ENCODE data around the gene SLC52A1. TPM values are rescaled to one million over a fixed set of nuclear protein-coding genes. Genes with fewer than 3 reads are reported as not detected.

SLC52A1 gene
- total RNA-seq (2016; rRNA removed; fragmentation: Illumina TruSeq; extraction: Trizol) (0.13 TPM in 1 of 2 replicates, not detected in the other), polyA plus RNA-seq (2011; rRNA removed) (0.03 TPM in 1 of 2 replicates, not detected in the other), polyA minus RNA-seq (2011; rRNA and poly(A)+ RNA removed; ENCODE audit: low replicate concordance) (not detected in 2 replicates), Bru-seq, nascent RNA (percentile 5 among the genes with signal in this experiment), BruChase-seq, experiment 1, labeled RNA remaining after a 6-hour chase (percentile 6 among the genes with signal in this experiment), BruChase-seq, experiment 2, labeled RNA remaining after a 2-hour chase (not detected)
- not detected in 2 replicates for total RNA-seq (2016; cell fraction: cytosol; rRNA removed; fragmentation: Illumina TruSeq; extraction: Trizol; ENCODE audit: low read depth)
- total RNA-seq (2016; cell fraction: insoluble cytoplasmic fraction; rRNA removed; fragmentation: Illumina TruSeq; extraction: Trizol), result 0.11 TPM in 1 of 2 replicates, not detected in the other
- not detected in 2 replicates for total RNA-seq (2016; cell fraction: membrane; rRNA removed; fragmentation: Illumina TruSeq; extraction: Trizol)
- 0.16 TPM in 1 of 2 replicates, not detected in the other for total RNA-seq (2016; cell fraction: nucleus; rRNA removed; fragmentation: Illumina TruSeq; extraction: Trizol)
- 0.03 TPM in 1 of 2 replicates, not detected in the other for polyA plus RNA-seq (2011; cell fraction: cytosol; rRNA removed)
- polyA plus RNA-seq (2011; cell fraction: nucleus; rRNA removed), result 0.10 and 0.11 TPM in 2 replicates
- not detected in 2 replicates for polyA plus RNA-seq (2012)
- polyA plus RNA-seq (2016; cell fraction: cytosol; fragmentation: Illumina TruSeq; extraction: Trizol; ENCODE audit: low read depth), result not detected in 2 replicates
- polyA plus RNA-seq (2016; cell fraction: insoluble cytoplasmic fraction; fragmentation: Illumina TruSeq; extraction: Trizol; ENCODE audit: low read depth), result not detected in 2 replicates
- polyA plus RNA-seq (2016; cell fraction: membrane; fragmentation: Illumina TruSeq; extraction: Trizol; ENCODE audit: low read depth), result not detected in 2 replicates
- polyA plus RNA-seq (2016; cell fraction: nucleus; fragmentation: Illumina TruSeq; extraction: Trizol; ENCODE audit: insufficient read depth, low read depth), result not detected in 2 replicates
- polyA minus RNA-seq (2011; cell fraction: cytosol; rRNA and poly(A)+ RNA removed), result not detected in 2 replicates
- not detected in 2 replicates for polyA minus RNA-seq (2011; cell fraction: nucleus; rRNA and poly(A)+ RNA removed)
- long read RNA-seq, experiment 1, result 0 reads
- long read RNA-seq, experiment 2, result 0 reads

GRCh38 chr17:5035315-5035714, at the start of gene SLC52A1:
Gene SLC52A1 (minus strand): TSS chr17:5035426. CDS start chr17:5034606, 820 bp downstream.
- POLR2A ChIA-PET, result interaction anchor here (1.3 kb wide), 1 partner anchor 11 kb away, joined by 3 read pairs; no protein-coding TSS in a partner anchor
- no TSS peak for BruUV-seq (replicated peaks)
- no peak within 1 kb of the TSS for H3K27ac ChIP-seq (ENCODE audit: extremely low read length, insufficient read depth, low read length)
- H3K4me1 ChIP-seq (ENCODE audit: insufficient read depth, low read length), result peaks cover 25% of the 10 kb centered on the region
- DNase-seq (ENCODE audit: low spot score) (no peak), FAIRE-seq (no peak), ATAC-seq (no peak)
- no peaks in the 10 kb centered on the region for H4K20me1 ChIP-seq (ENCODE audit: insufficient read depth, low read length)
- in situ Hi-C loops (cut with HindIII; ENCODE audit: extremely low pct_ligation_motif_present, low pct_unique_long_range_greater_than_20kb), result no loop called here
- 25% methylated on average over 8 of the region's 24 CpGs for WGBS (ENCODE audit: low lambda C conversion rate)
- no peaks in the 10 kb centered on the region for H3K9me3 ChIP-seq (ENCODE audit: low read length)
- no peaks in the 10 kb centered on the region for H3K79me2 ChIP-seq (ENCODE audit: insufficient read depth, low read length)
- TF ChIP-seq, protein P1, sequence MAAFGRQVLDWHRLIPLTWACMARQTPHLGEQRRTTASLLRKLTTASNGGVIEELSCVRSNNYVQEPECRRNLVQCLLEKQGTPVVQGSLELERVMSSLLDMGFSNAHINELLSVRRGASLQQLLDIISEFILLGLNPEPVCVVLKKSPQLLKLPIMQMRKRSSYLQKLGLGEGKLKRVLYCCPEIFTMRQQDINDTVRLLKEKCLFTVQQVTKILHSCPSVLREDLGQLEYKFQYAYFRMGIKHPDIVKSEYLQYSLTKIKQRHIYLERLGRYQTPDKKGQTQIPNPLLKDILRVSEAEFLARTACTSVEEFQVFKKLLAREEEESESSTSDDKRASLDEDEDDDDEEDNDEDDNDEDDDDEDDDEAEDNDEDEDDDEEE (CRISPR knock-in tag; IDR thresholded peaks at IDR 0.05), result no peak
- no peak for TF ChIP-seq ELF4 (CRISPR knock-in tag; IDR thresholded peaks at IDR 0.05; ENCODE audit: borderline replicate concordance)
- TF ChIP-seq, protein P2, sequence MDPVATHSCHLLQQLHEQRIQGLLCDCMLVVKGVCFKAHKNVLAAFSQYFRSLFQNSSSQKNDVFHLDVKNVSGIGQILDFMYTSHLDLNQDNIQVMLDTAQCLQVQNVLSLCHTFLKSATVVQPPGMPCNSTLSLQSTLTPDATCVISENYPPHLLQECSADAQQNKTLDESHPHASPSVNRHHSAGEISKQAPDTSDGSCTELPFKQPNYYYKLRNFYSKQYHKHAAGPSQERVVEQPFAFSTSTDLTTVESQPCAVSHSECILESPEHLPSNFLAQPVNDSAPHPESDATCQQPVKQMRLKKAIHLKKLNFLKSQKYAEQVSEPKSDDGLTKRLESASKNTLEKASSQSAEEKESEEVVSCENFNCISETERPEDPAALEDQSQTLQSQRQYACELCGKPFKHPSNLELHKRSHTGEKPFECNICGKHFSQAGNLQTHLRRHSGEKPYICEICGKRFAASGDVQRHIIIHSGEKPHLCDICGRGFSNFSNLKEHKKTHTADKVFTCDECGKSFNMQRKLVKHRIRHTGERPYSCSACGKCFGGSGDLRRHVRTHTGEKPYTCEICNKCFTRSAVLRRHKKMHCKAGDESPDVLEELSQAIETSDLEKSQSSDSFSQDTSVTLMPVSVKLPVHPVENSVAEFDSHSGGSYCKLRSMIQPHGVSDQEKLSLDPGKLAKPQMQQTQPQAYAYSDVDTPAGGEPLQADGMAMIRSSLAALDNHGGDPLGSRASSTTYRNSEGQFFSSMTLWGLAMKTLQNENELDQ (CRISPR knock-in tag; IDR thresholded peaks at IDR 0.05; ENCODE audit: borderline replicate concordance), result no peak
- TF ChIP-seq TMF1 (CRISPR knock-in tag; IDR thresholded peaks at IDR 0.05; ENCODE audit: low read depth), result no peak
- no peak for TF ChIP-seq ZSCAN5A (CRISPR knock-in tag; IDR thresholded peaks at IDR 0.05; ENCODE audit: borderline replicate concordance)
- no peak for TF ChIP-seq TSC22D2 (CRISPR knock-in tag; IDR thresholded peaks at IDR 0.05; ENCODE audit: borderline replicate concordance)
- intact Hi-C loops (cut with micrococcal nuclease; ENCODE audit: unreplicated experiment), result no loop called here
- H3K4me2 ChIP-seq (ENCODE audit: low read depth, low read length), result peak within 1 kb of the TSS; percentile 62
- H3K36me3 ChIP-seq (replicated peaks in 1 of 2; ENCODE audit: control insufficient read depth in 1 of 2, insufficient read depth in 2 of 2, low read length in 2 of 2), result no peaks in the 10 kb centered on the region
- peak within 1 kb of the TSS in 1 of 3 experiments; percentile 48; a peak in 1 of 6 replicates for H3K4me3 ChIP-seq (replicated peaks in 1 of 3; ENCODE audit: insufficient read depth in 1 of 3, low read depth in 2 of 3, low read length in 3 of 3)
- no peak within 1 kb of the TSS for H2AFZ ChIP-seq (ENCODE audit: low read length)
- H3K27me3 ChIP-seq (ENCODE audit: control insufficient read depth in 1 of 2, insufficient read depth in 2 of 2, low read length in 2 of 2), result peaks cover 2 to 23% of the 10 kb centered on the region in 2 experiments; a peak in 3 of 5 replicates
- H3K9ac ChIP-seq (ENCODE audit: insufficient read depth, low read depth, low read length), result no peak within 1 kb of the TSS
- CTCF ChIA-PET (ENCODE audit: low intra/inter-chr PET ratio, low total read pairs), result no interaction called here

Measured in HepG2 (cell line).